HepG2 (cell line): ENCODE measurements around the gene WNT7A. TPM values are rescaled to one million over a fixed set of nuclear protein-coding genes. Genes with fewer than 3 reads are reported as not detected.

Source experiments
- ATAC-seq: fragments of 200-7000 bp; cut with Tn5 transposase; 3 replicates; pipeline ENCODE4 v1.9.1; 2020; ENCODE audit warnings: mild to moderate bottlenecking, moderate library complexity
- BruUV-seq: library from RNA; stranded (reverse); fragments of 400-500 nt; replicated peaks from 2 replicates; lab custom pipeline; 2021; lab: Mats Ljungman, UMichigan
- CTCF ChIA-PET: fragments of 300-600 bp; formaldehyde crosslinking; extraction: SDS; loops from one replicate; lab custom pipeline; 2021; ENCODE audit warnings: low total read pairs, inconsistent platforms, low intra/inter-chr PET ratio; lab: Yijun Ruan, JAX
- POLR2A ChIA-PET: fragments of 350-600 bp; sonication (Branson Sonifier 250); formaldehyde crosslinking; loops from one replicate; lab custom pipeline; 2020; ENCODE audit warnings: antibody characterized with exemption, inconsistent platforms; lab: Yijun Ruan, JAX
- DNase-seq: peaks from one replicate; pipeline ENCODE4 v3.0.0-alpha.2; 2015; ENCODE audit warnings: low spot score
- FAIRE-seq: peaks from 3 replicates; lab custom pipeline; 2011; peaks lifted over from hg19 to GRCh38; lab: Jason Lieb, UNC
- H2AFZ ChIP-seq: one replicate; pipeline ENCODE4 v1.6.1; 2011; ENCODE audit warnings: low read length, inconsistent platforms
- H3K27ac ChIP-seq: fragments of 300-600 bp; 3 replicates; pipeline ENCODE4 v1.8.0; 2011; ENCODE audit warnings: mixed run types, mild to moderate bottlenecking, mixed read lengths, low read length, inconsistent platforms; ENCODE audit not compliant: insufficient read depth; ENCODE audit errors: extremely low read length
- H3K27me3 ChIP-seq, 2 experiments: fragments of 200-600 bp in 1 of 2; 2 replicates in 1 of 2; 3 replicates in 1 of 2; pipeline versions ENCODE4 v1.6.0 to v1.8.0; 2011; ENCODE audit warnings: low read length in 2 of 2, mild to moderate bottlenecking in 2 of 2, moderate library complexity in 2 of 2, inconsistent platforms in 1 of 2; ENCODE audit not compliant: insufficient read depth in 2 of 2, control insufficient read depth in 1 of 2
- H3K36me3 ChIP-seq, 2 experiments: fragments of 200-600 bp in 1 of 2; replicated peaks in 1 of 2; 2 replicates in 1 of 2; 3 replicates in 1 of 2; pipeline versions ENCODE4 v1.5.1 to v1.8.0; 2011; ENCODE audit warnings: low read length in 2 of 2, inconsistent platforms in 1 of 2; ENCODE audit not compliant: insufficient read depth in 2 of 2, control insufficient read depth in 1 of 2
- H3K4me1 ChIP-seq: 2 replicates; pipeline ENCODE4 v1.5.1; 2012; ENCODE audit warnings: low read length, inconsistent platforms; ENCODE audit not compliant: insufficient read depth
- H3K4me2 ChIP-seq: 2 replicates; pipeline ENCODE4 v1.6.0; 2011; ENCODE audit warnings: low read depth, low read length, inconsistent platforms
- H3K4me3 ChIP-seq, 3 experiments: fragments of 200-600 bp in 1 of 3; sonication (generic), shearing (Covaris generic) in 1 of 3; replicated peaks in 1 of 3; 2 replicates each; pipeline ENCODE4 v1.5.1; 2011 to 2016; ENCODE audit warnings: low read length in 3 of 3, inconsistent platforms in 2 of 3, low read depth in 2 of 3, mild to moderate bottlenecking in 2 of 3, control low read depth in 1 of 3, mixed read lengths in 1 of 3; ENCODE audit not compliant: insufficient read depth in 1 of 3
- H3K79me2 ChIP-seq: one replicate; pipeline ENCODE4 v1.6.1; 2011; ENCODE audit warnings: low read length, inconsistent platforms; ENCODE audit not compliant: insufficient read depth
- H3K9ac ChIP-seq: 2 replicates; pipeline ENCODE4 v1.6.0; 2011; ENCODE audit warnings: mild to moderate bottlenecking, low read depth, low read length, inconsistent platforms; ENCODE audit not compliant: insufficient read depth
- H3K9me3 ChIP-seq: 2 replicates; pipeline ENCODE4 v1.5.1; 2012; ENCODE audit warnings: mild to moderate bottlenecking, low read length
- H4K20me1 ChIP-seq: 2 replicates; pipeline ENCODE4 v1.6.0; 2011; ENCODE audit warnings: inconsistent platforms, mild to moderate bottlenecking, low read length, moderate library complexity; ENCODE audit not compliant: insufficient read depth
- FOXK1 ChIP-seq: sonication (generic); formaldehyde crosslinking; IDR thresholded peaks from 2 replicates; pipeline ENCODE4 v1.4.0; 2020; ENCODE audit warnings: low read depth, missing genetic modification reagents, borderline replicate concordance
- KDM4B ChIP-seq: sonication (generic); formaldehyde crosslinking; IDR thresholded peaks from 2 replicates; pipeline ENCODE4 v1.4.0; 2020; ENCODE audit warnings: missing genetic modification reagents
- SP4 ChIP-seq: sonication (generic); formaldehyde crosslinking; IDR thresholded peaks from 2 replicates; pipeline ENCODE4 v1.8.1; 2023; ENCODE audit warnings: mild to moderate bottlenecking, missing genetic modification reagents
- ZBTB49 ChIP-seq: sonication (generic); formaldehyde crosslinking; IDR thresholded peaks from 2 replicates; pipeline ENCODE4 v1.4.0; 2020; ENCODE audit warnings: missing genetic modification reagents, borderline replicate concordance
- ZFP62 ChIP-seq: sonication (generic); formaldehyde crosslinking; IDR thresholded peaks from 2 replicates; pipeline ENCODE4 v1.4.0; 2020; ENCODE audit warnings: missing genetic modification reagents
- ZNF83 ChIP-seq: sonication (generic); formaldehyde crosslinking; IDR thresholded peaks from 2 replicates; pipeline ENCODE4 v1.4.0; 2020; ENCODE audit warnings: missing genetic modification reagents, mild to moderate bottlenecking, borderline replicate concordance
- WGBS: methylation state at CpG from one replicate; pipeline ENCODE4 v1.1.6; 2017; ENCODE audit warnings: low lambda C conversion rate; 5-methylcytosine and 5-hydroxymethylcytosine counted together
- in situ Hi-C: cut with HindIII; loops from 2 replicates; pipeline ENCODE4 v1.10.0; 2017; ENCODE audit warnings: low pct_unique_long_range_greater_than_20kb; ENCODE audit not compliant: extremely low pct_ligation_motif_present
- intact Hi-C: fragments of 100-400 bp; cut with micrococcal nuclease; formaldehyde crosslinking; loops from one replicate; pipeline ENCODE4 v1.10.0; 2022; ENCODE audit not compliant: unreplicated experiment
- polyA plus RNA-seq, 8 experiments: library from polyadenylated mRNA; depleted of rRNA in 3 of 8; stranded (reverse) in 7 of 8; unstranded in 1 of 8; fragments of >200 nt; fragmentation: Illumina TruSeq in 4 of 8; extraction: Trizol in 4 of 8; gene quantifications; 2 replicates each; pipeline versions ENCODE4 v1.2.1 to v1.2.3, GENCODE V29; 2011 to 2016; ENCODE audit warnings: low read depth in 4 of 8, missing spikeins in 1 of 8, mixed read lengths in 1 of 8; ENCODE audit not compliant: insufficient read depth in 1 of 8
- total RNA-seq, 5 experiments: library from RNA; depleted of rRNA; stranded (reverse); fragments of >200 nt; fragmentation: Illumina TruSeq; extraction: Trizol; gene quantifications; 2 replicates each; pipeline ENCODE4 v1.2.3, GENCODE V29; 2016; ENCODE audit warnings: low read depth in 1 of 5
- TF ChIP-seq, protein P1 (sequence below): sonication (generic); formaldehyde crosslinking; IDR thresholded peaks from 2 replicates; pipeline ENCODE4 v1.8.0; 2022; ENCODE audit warnings: missing genetic modification reagents, mild to moderate bottlenecking, moderate library complexity, borderline replicate concordance
- TF ChIP-seq, protein P2 (sequence below): sonication (generic); formaldehyde crosslinking; IDR thresholded peaks from 2 replicates; pipeline ENCODE4 v1.9.0; 2022; ENCODE audit warnings: low read depth, missing genetic modification reagents

Gene WNT7A
- total and polyA plus RNA-seq, 2 of the 13 experiments (the other 11 are each of a cell fraction or from before 2014, with no cell fraction given), result not detected

- BruUV-seq, result no TSS peak
- no peak for TF ChIP-seq ZFP62 (CRISPR knock-in tag)
- no peak for TF ChIP-seq SP4 (CRISPR knock-in tag)
- TF ChIP-seq, protein P1, sequence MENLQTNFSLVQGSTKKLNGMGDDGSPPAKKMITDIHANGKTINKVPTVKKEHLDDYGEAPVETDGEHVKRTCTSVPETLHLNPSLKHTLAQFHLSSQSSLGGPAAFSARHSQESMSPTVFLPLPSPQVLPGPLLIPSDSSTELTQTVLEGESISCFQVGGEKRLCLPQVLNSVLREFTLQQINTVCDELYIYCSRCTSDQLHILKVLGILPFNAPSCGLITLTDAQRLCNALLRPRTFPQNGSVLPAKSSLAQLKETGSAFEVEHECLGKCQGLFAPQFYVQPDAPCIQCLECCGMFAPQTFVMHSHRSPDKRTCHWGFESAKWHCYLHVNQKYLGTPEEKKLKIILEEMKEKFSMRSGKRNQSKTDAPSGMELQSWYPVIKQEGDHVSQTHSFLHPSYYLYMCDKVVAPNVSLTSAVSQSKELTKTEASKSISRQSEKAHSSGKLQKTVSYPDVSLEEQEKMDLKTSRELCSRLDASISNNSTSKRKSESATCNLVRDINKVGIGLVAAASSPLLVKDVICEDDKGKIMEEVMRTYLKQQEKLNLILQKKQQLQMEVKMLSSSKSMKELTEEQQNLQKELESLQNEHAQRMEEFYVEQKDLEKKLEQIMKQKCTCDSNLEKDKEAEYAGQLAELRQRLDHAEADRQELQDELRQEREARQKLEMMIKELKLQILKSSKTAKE (CRISPR knock-in tag), result no peak
- TF ChIP-seq KDM4B (CRISPR knock-in tag), result no peak
- TF ChIP-seq ZNF83 (CRISPR knock-in tag), result no peak
- no peak for TF ChIP-seq FOXK1 (CRISPR knock-in tag)
- TF ChIP-seq ZBTB49 (CRISPR knock-in tag), result no peak
- TF ChIP-seq, protein P2, sequence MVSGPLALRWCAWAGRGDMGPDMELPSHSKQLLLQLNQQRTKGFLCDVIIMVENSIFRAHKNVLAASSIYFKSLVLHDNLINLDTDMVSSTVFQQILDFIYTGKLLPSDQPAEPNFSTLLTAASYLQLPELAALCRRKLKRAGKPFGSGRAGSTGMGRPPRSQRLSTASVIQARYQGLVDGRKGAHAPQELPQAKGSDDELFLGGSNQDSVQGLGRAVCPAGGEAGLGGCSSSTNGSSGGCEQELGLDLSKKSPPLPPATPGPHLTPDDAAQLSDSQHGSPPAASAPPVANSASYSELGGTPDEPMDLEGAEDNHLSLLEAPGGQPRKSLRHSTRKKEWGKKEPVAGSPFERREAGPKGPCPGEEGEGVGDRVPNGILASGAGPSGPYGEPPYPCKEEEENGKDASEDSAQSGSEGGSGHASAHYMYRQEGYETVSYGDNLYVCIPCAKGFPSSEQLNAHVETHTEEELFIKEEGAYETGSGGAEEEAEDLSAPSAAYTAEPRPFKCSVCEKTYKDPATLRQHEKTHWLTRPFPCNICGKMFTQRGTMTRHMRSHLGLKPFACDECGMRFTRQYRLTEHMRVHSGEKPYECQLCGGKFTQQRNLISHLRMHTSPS (CRISPR knock-in tag), result no peak
- H3K27me3 ChIP-seq, result peaks cover 29 to 93% of the 10 kb centered on the region in 2 experiments
Observed at GRCh38 chr3:13786811-13787210, 93.1 kb downstream of the WNT7A start.

More at GRCh38 chr3:13786811-13787210, 93.1 kb downstream of the WNT7A start:
- Histone ChIP-seq H3K79me2 (no peaks in the 10 kb centered on the region), H3K9me3 (no peaks in the 10 kb centered on the region), H3K4me1 (no peaks in the 10 kb centered on the region), H3K27ac (no peak overlapping the region), H3K9ac (no peak overlapping the region), H3K36me3 (no peaks in the 10 kb centered on the region), H4K20me1 (peaks cover 7% of the 10 kb centered on the region; the same call in 1 of the 2 replicates), H3K4me2 (no peak overlapping the region), H2AFZ (no peak overlapping the region), H3K4me3 (no peak overlapping the region)
- ChIA-PET POLR2A (no interaction called here), CTCF (no interaction called here)
- intact Hi-C loops (no loop called here), in situ Hi-C loops (no loop called here)
- DNase-seq (no peak), FAIRE-seq (no peak), ATAC-seq (no peak)
- WGBS, result 16% methylated on average over 1 of the region's 10 CpGs
